ENCODE data around the gene TMEM202. TPM values are rescaled to one million over a fixed set of nuclear protein-coding genes. Genes with fewer than 3 reads are reported as not detected.

TMEM202 gene
- total RNA-seq, result not detected

- H3K9me3 Mint-ChIP-seq (ENCODE audit: low read depth), result no peaks in the 10 kb centered on the region
- POLR2A ChIA-PET, result no interaction called here
- intact Hi-C loops (cut with DNase I, micrococcal nuclease), result no loop called here
- H3K27me3 Mint-ChIP-seq, result peaks cover 10% of the 10 kb centered on the region
- no peak within 1 kb of the TSS for H3K4me3 Mint-ChIP-seq
- DNase-seq (no peak), ATAC-seq (no peak)
- H3K36me3 Mint-ChIP-seq (ENCODE audit: low read depth), result no peaks in the 10 kb centered on the region
- no peaks in the 10 kb centered on the region for H3K4me1 Mint-ChIP-seq
- CTCF ChIA-PET, result no interaction called here
- H3K27ac Mint-ChIP-seq, result no peak within 1 kb of the TSS
Observed at GRCh38 chr15:72397796-72398588, at the start of gene TMEM202. Gene TMEM202 (plus strand): TSS chr15:72398305. CDS start chr15:72398327, 22 bp downstream.

- H3K36me3 Mint-ChIP-seq (ENCODE audit: low read depth), result peaks cover 20% of the 10 kb centered on the region
- H3K9me3 Mint-ChIP-seq (ENCODE audit: low read depth), result no peaks in the 10 kb centered on the region
- POLR2A ChIA-PET, result no interaction called here
- CTCF ChIA-PET, result no interaction called here
- H3K27me3 Mint-ChIP-seq, result no peaks in the 10 kb centered on the region
- intact Hi-C loops (cut with DNase I, micrococcal nuclease), result no loop called here
- H3K27ac Mint-ChIP-seq, result no peak overlapping the region
- no peak for ATAC-seq
- H3K4me1 Mint-ChIP-seq, result no peaks in the 10 kb centered on the region
- H3K4me3 Mint-ChIP-seq, result no peak overlapping the region
- no peak for DNase-seq
Observed at GRCh38 chr15:72353266-72353665, 44.8 kb upstream of the TMEM202 start.

- no peak for ATAC-seq
- POLR2A ChIA-PET, result no interaction called here
Observed at GRCh38 chr15:72354496-72354895, 43.6 kb upstream of the TMEM202 start.

GRCh38 chr15:72358121-72358520 is 40.0 kb upstream of the TMEM202 start:
- intact Hi-C loops (cut with DNase I, micrococcal nuclease), result no loop called here
- H3K36me3 Mint-ChIP-seq (ENCODE audit: low read depth), result peaks cover 10% of the 10 kb centered on the region
- ATAC-seq (no peak), DNase-seq (no peak)
- POLR2A ChIA-PET, result no interaction called here
- CTCF ChIA-PET, result interaction anchor here (1.0 kb wide), 1 partner anchor 46 kb away, joined by 4 read pairs; no protein-coding TSS in a partner anchor
- H3K9me3 Mint-ChIP-seq (ENCODE audit: low read depth), result no peaks in the 10 kb centered on the region
- no peak overlapping the region for H3K27ac Mint-ChIP-seq
- H3K4me3 Mint-ChIP-seq, result no peak overlapping the region
- no peaks in the 10 kb centered on the region for H3K27me3 Mint-ChIP-seq
- H3K4me1 Mint-ChIP-seq, result peaks cover 9% of the 10 kb centered on the region

More at GRCh38 chr15:72354496-72354895, 43.6 kb upstream of the TMEM202 start:
- Mint-ChIP-seq H3K4me3 (no peak overlapping the region), H3K4me1 (peaks cover 9% of the 10 kb centered on the region), H3K9me3 (ENCODE audit: low read depth) (no peaks in the 10 kb centered on the region), H3K36me3 (ENCODE audit: low read depth) (peaks cover 17% of the 10 kb centered on the region), H3K27me3 (no peaks in the 10 kb centered on the region), H3K27ac (no peak overlapping the region)
- no peak for DNase-seq
- intact Hi-C loops (cut with DNase I, micrococcal nuclease), result no loop called here
- CTCF ChIA-PET, result interaction anchor here (1.3 kb wide), 1 partner anchor 12 kb away, joined by 3 read pairs; no protein-coding TSS in a partner anchor

GRCh38 chr15:72358650-72359171 is 39.4 kb upstream of the TMEM202 start:
- CTCF ChIA-PET, result interaction anchor here (0.6 to 1.2 kb wide), 4 partner anchors 46 to 499 kb away, joined by 3 to 4 read pairs (median 4); no protein-coding TSS in a partner anchor
- intact Hi-C loops (cut with DNase I, micrococcal nuclease), result no loop called here
- Mint-ChIP-seq H3K27me3 (no peaks in the 10 kb centered on the region), H3K9me3 (ENCODE audit: low read depth) (no peaks in the 10 kb centered on the region), H3K36me3 (ENCODE audit: low read depth) (peaks cover 7% of the 10 kb centered on the region), H3K27ac (no peak overlapping the region), H3K4me1 (peaks cover 9% of the 10 kb centered on the region), H3K4me3 (no peak overlapping the region)
- DNase-seq (peak; percentile 7), ATAC-seq (no peak)
- POLR2A ChIA-PET, result no interaction called here

GRCh38 chr15:72361176-72361575 is 36.9 kb upstream of the TMEM202 start:
- Mint-ChIP-seq H3K36me3 (ENCODE audit: low read depth) (peaks cover 7% of the 10 kb centered on the region), H3K27ac (no peak overlapping the region), H3K27me3 (no peaks in the 10 kb centered on the region), H3K4me1 (peaks cover 16% of the 10 kb centered on the region), H3K4me3 (no peak overlapping the region), H3K9me3 (ENCODE audit: low read depth) (no peaks in the 10 kb centered on the region)
- CTCF ChIA-PET, result interaction anchor here (1.2 kb wide), 1 partner anchor 21 kb away, joined by 4 read pairs; no protein-coding TSS in a partner anchor
- ATAC-seq, result no peak
- intact Hi-C loops (cut with DNase I, micrococcal nuclease), result no loop called here
- no peak for DNase-seq
- POLR2A ChIA-PET, result interaction anchor here (0.6 kb wide), 1 partner anchor 11 kb away, joined by 3 read pairs; no protein-coding TSS in a partner anchor

GRCh38 chr15:72365844-72366243 is 32.3 kb upstream of the TMEM202 start:
- Mint-ChIP-seq H3K27ac (peak overlapping the region; percentile 16), H3K4me3 (no peak overlapping the region), H3K4me1 (peaks cover 21% of the 10 kb centered on the region), H3K27me3 (no peaks in the 10 kb centered on the region), H3K9me3 (ENCODE audit: low read depth) (no peaks in the 10 kb centered on the region), H3K36me3 (ENCODE audit: low read depth) (peaks cover 17% of the 10 kb centered on the region)
- ATAC-seq (peak; percentile 78), DNase-seq (peak; percentile 15)
- CTCF ChIA-PET, result interaction anchor here (0.6 to 1.4 kb wide), 2 partner anchors 11 to 252 kb away, joined by 3 to 5 read pairs; no protein-coding TSS in a partner anchor
- POLR2A ChIA-PET, result interaction anchor here (1.2 kb wide), 1 partner anchor 9 kb away, joined by 5 read pairs; no protein-coding TSS in a partner anchor
- intact Hi-C loops (cut with DNase I, micrococcal nuclease), result no loop called here

GRCh38 chr15:72368325-72368724 is 29.8 kb upstream of the TMEM202 start:
- ATAC-seq (no peak), DNase-seq (no peak)
- peaks cover 22% of the 10 kb centered on the region for H3K36me3 Mint-ChIP-seq (ENCODE audit: low read depth)
- peaks cover 30% of the 10 kb centered on the region for H3K4me1 Mint-ChIP-seq
- ChIA-PET CTCF (interaction anchor here (0.5 to 1.2 kb wide), 4 partner anchors 14 to 1310 kb away, joined by 3 to 4 read pairs (median 3); no protein-coding TSS in a partner anchor), POLR2A (no interaction called here)
- H3K4me3 Mint-ChIP-seq, result no peak overlapping the region
- intact Hi-C loops (cut with DNase I, micrococcal nuclease), result no loop called here
- no peaks in the 10 kb centered on the region for H3K27me3 Mint-ChIP-seq
- H3K27ac Mint-ChIP-seq, result no peak overlapping the region
- H3K9me3 Mint-ChIP-seq (ENCODE audit: low read depth), result no peaks in the 10 kb centered on the region

- Mint-ChIP-seq H3K4me3 (no peak overlapping the region), H3K9me3 (ENCODE audit: low read depth) (no peaks in the 10 kb centered on the region), H3K36me3 (ENCODE audit: low read depth) (peaks cover 21% of the 10 kb centered on the region), H3K27ac (no peak overlapping the region), H3K4me1 (peaks cover 35% of the 10 kb centered on the region), H3K27me3 (no peaks in the 10 kb centered on the region)
- ChIA-PET POLR2A (no interaction called here), CTCF (interaction anchor here (0.6 kb wide), 1 partner anchor 365 kb away, joined by 3 read pairs; no protein-coding TSS in a partner anchor)
- intact Hi-C loops (cut with DNase I, micrococcal nuclease), result no loop called here
- ATAC-seq (no peak), DNase-seq (no peak)
Observed at GRCh38 chr15:72368899-72369298, 29.2 kb upstream of the TMEM202 start.

GRCh38 chr15:72369964-72370363 is 28.1 kb upstream of the TMEM202 start:
- H3K36me3 Mint-ChIP-seq (ENCODE audit: low read depth), result peaks cover 23% of the 10 kb centered on the region
- H3K4me1 Mint-ChIP-seq, result peaks cover 44% of the 10 kb centered on the region
- DNase-seq (no peak), ATAC-seq (no peak)
- no peak overlapping the region for H3K4me3 Mint-ChIP-seq
- no peak overlapping the region for H3K27ac Mint-ChIP-seq
- no peaks in the 10 kb centered on the region for H3K9me3 Mint-ChIP-seq (ENCODE audit: low read depth)
- ChIA-PET CTCF (no interaction called here), POLR2A (interaction anchor here (0.7 kb wide), 1 partner anchor 58 kb away, joined by 3 read pairs; no protein-coding TSS in a partner anchor)
- intact Hi-C loops (cut with DNase I, micrococcal nuclease), result no loop called here
- no peaks in the 10 kb centered on the region for H3K27me3 Mint-ChIP-seq

- Mint-ChIP-seq H3K36me3 (ENCODE audit: low read depth) (peaks cover 15% of the 10 kb centered on the region), H3K4me3 (no peak overlapping the region), H3K4me1 (peaks cover 42% of the 10 kb centered on the region), H3K27me3 (no peaks in the 10 kb centered on the region), H3K27ac (no peak overlapping the region), H3K9me3 (ENCODE audit: low read depth) (no peaks in the 10 kb centered on the region)
- DNase-seq (no peak), ATAC-seq (no peak)
- ChIA-PET POLR2A (interaction anchor here (0.7 kb wide), 1 partner anchor 11 kb away, joined by 3 read pairs; no protein-coding TSS in a partner anchor), CTCF (interaction anchor here (1.4 kb wide), 1 partner anchor 32 kb away, joined by 3 read pairs; no protein-coding TSS in a partner anchor)
- intact Hi-C loops (cut with DNase I, micrococcal nuclease), result no loop called here
Observed at GRCh38 chr15:72372361-72372760, 25.7 kb upstream of the TMEM202 start.

Measured in activated CD4-positive, alpha-beta T cell treated with anti-CD3 and anti-CD28 coated beads for 36 hours (primary cell).